Adipocyte (in vitro differentiated cells): Measurements from ENCODE around the gene CCDC88A.
A peak's percentile ranks its signal among the peaks of the same experiment; 100 is the strongest.

ENCODE experiments used
- DNase-seq: peaks from one replicate; pipeline ENCODE4 v3.0.0-alpha.2; 2015; ENCODE audit warnings: low read depth
- H3K27me3 ChIP-seq: replicated peaks from 2 replicates; pipeline ENCODE4 v1.7.0; 2013; ENCODE audit warnings: mild to moderate bottlenecking, low read length, moderate library complexity; ENCODE audit not compliant: control insufficient read depth, insufficient read depth
- H3K36me3 ChIP-seq: 2 replicates; pipeline ENCODE4 v1.7.0; 2013; ENCODE audit warnings: low read length, mild to moderate bottlenecking, moderate library complexity; ENCODE audit not compliant: control insufficient read depth, insufficient read depth, severe bottlenecking
- H3K4me1 ChIP-seq: 2 replicates; pipeline ENCODE4 v1.7.0; 2013; ENCODE audit warnings: mild to moderate bottlenecking, low read length, moderate library complexity; ENCODE audit not compliant: control insufficient read depth, insufficient read depth
- H3K4me3 ChIP-seq: 2 replicates; pipeline ENCODE4 v1.7.0; 2013; ENCODE audit warnings: mild to moderate bottlenecking, low read length, moderate library complexity
- H3K9ac ChIP-seq: 2 replicates; pipeline ENCODE4 v1.7.0; 2013; ENCODE audit warnings: mild to moderate bottlenecking, low read length, moderate library complexity
- H3K9me3 ChIP-seq: 2 replicates; pipeline ENCODE4 v1.7.0; 2013; ENCODE audit warnings: mild to moderate bottlenecking, low read length, moderate library complexity; ENCODE audit not compliant: control insufficient read depth

CCDC88A gene

GRCh38 chr2:55338268-55338667 lies 81.4 kb downstream of the CCDC88A start:
- DNase-seq = peak; percentile 55
- Histone ChIP-seq H3K36me3 (peaks cover 33% of the 10 kb centered on the region), H3K4me3 (no peak overlapping the region), H3K9ac (no peak overlapping the region), H3K9me3 (no peaks in the 10 kb centered on the region), H3K4me1 (peaks cover 12% of the 10 kb centered on the region), H3K27me3 (no peaks in the 10 kb centered on the region)

- Histone ChIP-seq H3K4me3 (no peak overlapping the region), H3K9ac (no peak overlapping the region), H3K9me3 (no peaks in the 10 kb centered on the region), H3K4me1 (peaks cover 12% of the 10 kb centered on the region), H3K27me3 (no peaks in the 10 kb centered on the region), H3K36me3 (peaks cover 38% of the 10 kb centered on the region)
- no peak for DNase-seq
Observed at GRCh38 chr2:55334728-55335127, 84.9 kb downstream of the CCDC88A start.

- Histone ChIP-seq H3K27me3 (no peaks in the 10 kb centered on the region), H3K9ac (no peak overlapping the region), H3K9me3 (peaks cover 5% of the 10 kb centered on the region), H3K36me3 (peaks cover 59% of the 10 kb centered on the region), H3K4me1 (no peaks in the 10 kb centered on the region), H3K4me3 (no peak overlapping the region)
- DNase-seq = no peak
Observed at GRCh38 chr2:55330541-55331297, 88.9 kb downstream of the CCDC88A start.

- Histone ChIP-seq H3K9ac (no peak overlapping the region), H3K9me3 (peaks cover 9% of the 10 kb centered on the region), H3K4me3 (no peak overlapping the region), H3K36me3 (peaks cover 48% of the 10 kb centered on the region), H3K4me1 (no peaks in the 10 kb centered on the region), H3K27me3 (no peaks in the 10 kb centered on the region)
- DNase-seq = no peak
Observed at GRCh38 chr2:55327470-55328230, 92.0 kb downstream of the CCDC88A start.

- H3K9me3 ChIP-seq = no peaks in the 10 kb centered on the region
- H3K4me3 ChIP-seq = no peak overlapping the region
- peaks cover 57% of the 10 kb centered on the region for H3K36me3 ChIP-seq
- no peak for DNase-seq
- H3K27me3 ChIP-seq = no peaks in the 10 kb centered on the region
- H3K9ac ChIP-seq = no peak overlapping the region
- peaks cover 14% of the 10 kb centered on the region for H3K4me1 ChIP-seq
Observed at GRCh38 chr2:55314985-55315384, 104.7 kb downstream of the CCDC88A start.

GRCh38 chr2:55311444-55311870 lies 108.2 kb downstream of the CCDC88A start:
- peaks cover 22% of the 10 kb centered on the region for H3K4me1 ChIP-seq
- no peaks in the 10 kb centered on the region for H3K27me3 ChIP-seq
- peak; percentile 43 for DNase-seq
- peaks cover 50% of the 10 kb centered on the region for H3K36me3 ChIP-seq
- H3K9me3 ChIP-seq = no peaks in the 10 kb centered on the region
- H3K9ac ChIP-seq = no peak overlapping the region
- peak overlapping the region; percentile 35 for H3K4me3 ChIP-seq

- peak; percentile 62 for DNase-seq
- Histone ChIP-seq H3K9ac (no peak overlapping the region), H3K36me3 (peaks cover 42% of the 10 kb centered on the region), H3K9me3 (no peaks in the 10 kb centered on the region), H3K4me1 (peaks cover 22% of the 10 kb centered on the region), H3K27me3 (no peaks in the 10 kb centered on the region), H3K4me3 (no peak overlapping the region)
Observed at GRCh38 chr2:55309446-55309845, 110.2 kb downstream of the CCDC88A start.

GRCh38 chr2:55302241-55302640 lies 117.4 kb downstream of the CCDC88A start:
- no peak for DNase-seq
- H3K9ac ChIP-seq = no peak overlapping the region
- no peaks in the 10 kb centered on the region for H3K27me3 ChIP-seq
- peaks cover 41% of the 10 kb centered on the region for H3K36me3 ChIP-seq
- H3K9me3 ChIP-seq = no peaks in the 10 kb centered on the region
- H3K4me1 ChIP-seq = no peaks in the 10 kb centered on the region
- H3K4me3 ChIP-seq = no peak overlapping the region

GRCh38 chr2:55301277-55301676 lies 118.4 kb downstream of the CCDC88A start:
- Histone ChIP-seq H3K9ac (no peak overlapping the region), H3K36me3 (peaks cover 43% of the 10 kb centered on the region), H3K4me3 (no peak overlapping the region), H3K4me1 (no peaks in the 10 kb centered on the region), H3K9me3 (no peaks in the 10 kb centered on the region), H3K27me3 (no peaks in the 10 kb centered on the region)
- DNase-seq = no peak

GRCh38 chr2:55296393-55296792 lies 123.3 kb downstream of the CCDC88A start:
- peaks cover 41% of the 10 kb centered on the region for H3K36me3 ChIP-seq
- H3K4me3 ChIP-seq = no peak overlapping the region
- H3K4me1 ChIP-seq = peaks cover 7% of the 10 kb centered on the region
- no peaks in the 10 kb centered on the region for H3K27me3 ChIP-seq
- no peak overlapping the region for H3K9ac ChIP-seq
- DNase-seq = no peak
- H3K9me3 ChIP-seq = no peaks in the 10 kb centered on the region

GRCh38 chr2:55283083-55283482 lies 136.6 kb downstream of the CCDC88A start:
- Histone ChIP-seq H3K36me3 (peaks cover 6% of the 10 kb centered on the region), H3K9ac (peak overlapping the region; percentile 90), H3K4me3 (peak overlapping the region; percentile 89), H3K27me3 (no peaks in the 10 kb centered on the region), H3K9me3 (no peaks in the 10 kb centered on the region), H3K4me1 (peaks cover 19% of the 10 kb centered on the region)
- DNase-seq = no peak
